Dermis microvascular lymphatic vessel endothelial cell (primary cell): ENCODE data around the gene CMIP. TPM values are rescaled to one million over a fixed set of nuclear protein-coding genes. Genes with fewer than 3 reads are reported as not detected.

ENCODE experiments used
- DNase-seq, 2 donors: peaks; one replicate each; pipeline versions ENCODE4 v3.0.0 to v3.0.0-alpha.2; 2010; ENCODE audit warnings: low read depth in 2 of 2
- total RNA-seq: library from RNA; depleted of rRNA; stranded (reverse); fragments of >200 nt; gene quantifications from 2 replicates; pipeline ENCODE4 v1.2.1, GENCODE V29; 2014

CMIP gene
- total RNA-seq, 1 donor from 2014 or later = 8.0 TPM

- no peak for DNase-seq
These were observed 266.0 kb downstream of the CMIP start for GRCh38 chr16:81710596-81710995.

- DNase-seq = peak in 1 of 2 donors; percentile 89
These were observed 267.2 kb downstream of the CMIP start for GRCh38 chr16:81711657-81712319.

DNA sequence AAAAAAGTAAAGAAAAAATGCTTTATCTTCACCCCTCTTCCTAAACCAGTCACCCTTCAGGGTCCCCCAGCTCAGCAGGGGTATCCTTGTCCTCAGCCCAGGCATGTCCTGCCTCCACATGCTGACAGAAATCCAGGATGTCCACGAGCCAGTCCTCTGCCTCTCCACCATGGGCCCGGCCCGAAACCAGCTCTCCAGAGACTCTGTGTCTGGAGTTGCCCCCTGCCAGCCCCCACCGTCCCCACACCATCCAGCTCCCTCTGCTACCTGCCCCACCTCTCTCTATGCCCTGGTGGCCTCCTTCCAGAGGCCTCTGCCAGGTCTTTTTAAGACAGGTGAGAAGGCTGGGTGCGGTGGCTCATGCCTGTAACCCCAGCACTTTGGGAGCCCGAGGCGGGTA is 268.1 kb downstream of the CMIP start:
- no peak for DNase-seq

GRCh38 chr16:81713295-81713772 is 268.7 kb downstream of the CMIP start:
- no peak for DNase-seq

- DNase-seq = no peak
These were observed 269.2 kb downstream of the CMIP start for GRCh38 chr16:81713796-81714195.

- DNase-seq = no peak
These were observed 270.0 kb downstream of the CMIP start for GRCh38 chr16:81714583-81714982.

DNA sequence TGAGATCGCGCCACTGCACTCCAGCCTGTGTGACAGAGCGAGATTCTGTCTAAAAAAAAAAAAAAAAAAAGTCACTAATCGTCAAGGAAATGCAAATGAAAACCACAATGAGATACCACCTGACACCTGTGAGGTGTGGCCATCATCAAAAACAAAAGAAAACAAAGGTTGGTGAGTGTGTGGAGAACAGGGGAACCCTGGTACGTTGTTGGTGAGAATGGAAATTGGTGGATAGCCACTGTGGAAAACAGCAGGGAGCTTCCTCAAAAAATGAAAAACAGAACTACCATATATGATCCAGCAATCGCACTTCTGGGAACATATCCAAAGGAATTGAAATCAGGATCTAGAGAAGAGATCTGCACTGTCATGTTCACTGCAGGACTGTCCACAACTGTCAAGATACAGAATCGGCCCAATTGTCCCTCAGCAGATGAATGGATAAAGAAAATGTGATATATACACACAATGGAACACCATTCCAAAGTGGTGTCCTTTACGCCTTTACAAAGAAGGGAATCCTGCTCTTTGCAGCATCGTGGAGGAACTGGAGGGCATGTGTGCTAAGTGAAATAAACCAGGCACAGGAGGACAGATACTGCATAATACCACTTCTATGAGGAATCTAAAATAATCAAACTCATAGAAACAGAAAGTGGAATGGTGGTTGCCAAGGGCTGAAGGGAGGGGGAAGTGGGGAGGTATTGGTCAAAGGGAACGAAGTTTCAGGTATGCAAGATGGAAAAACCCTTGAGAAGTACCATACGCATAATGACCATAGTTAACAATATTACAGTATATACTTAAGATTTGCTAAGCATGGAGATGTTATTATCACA is 271.0 kb downstream of the CMIP start:
- DNase-seq = no peak

- no peak for DNase-seq
These were observed 272.0 kb downstream of the CMIP start for GRCh38 chr16:81716478-81717225.

DNA sequence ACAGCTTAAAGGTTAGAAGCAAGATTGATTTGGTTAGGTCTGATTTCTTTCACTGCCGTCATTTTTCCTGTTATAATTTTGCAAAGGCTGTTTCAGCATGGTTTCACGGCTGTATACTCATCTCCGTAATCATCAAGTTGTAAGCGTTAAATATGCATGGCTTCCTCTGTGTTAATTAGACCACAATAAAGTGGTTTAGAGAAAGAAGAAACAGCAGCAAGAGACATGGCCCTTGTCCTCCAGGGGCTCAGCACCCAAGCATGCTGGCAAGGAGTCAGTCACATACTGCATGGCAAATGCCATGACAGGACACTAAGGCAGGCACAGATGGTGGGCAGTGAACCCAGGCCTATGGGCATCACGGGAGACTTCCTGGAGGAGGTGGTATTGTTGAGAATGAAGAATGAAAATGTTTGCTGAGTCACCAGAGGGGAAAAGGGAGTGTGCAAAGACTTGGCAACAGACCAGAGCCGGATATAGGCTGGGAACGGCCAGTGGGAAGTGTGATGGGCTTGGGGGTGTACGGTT is 273.1 kb downstream of the CMIP start:
- DNase-seq = peak; percentile 51 to 71

DNA sequence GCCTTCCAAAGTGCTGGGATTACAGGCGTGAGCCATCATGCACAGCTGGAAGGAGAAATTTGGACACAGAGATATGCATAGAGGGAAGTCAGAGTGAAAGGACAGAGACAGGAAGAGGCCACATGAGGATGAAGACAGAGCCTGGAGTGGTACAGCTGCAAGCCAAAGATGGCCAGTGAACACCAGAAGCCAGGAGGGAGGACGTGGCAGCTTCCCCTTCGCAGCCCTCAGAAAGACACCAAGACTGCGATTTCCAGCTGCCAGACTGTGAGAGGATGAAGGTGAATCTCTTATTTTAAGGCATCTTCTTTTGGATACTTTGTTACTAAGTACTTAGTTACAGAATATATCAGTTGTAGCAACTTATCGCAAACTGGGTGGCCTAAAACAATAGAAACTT is 274.0 kb downstream of the CMIP start:
- DNase-seq = no peak

DNA sequence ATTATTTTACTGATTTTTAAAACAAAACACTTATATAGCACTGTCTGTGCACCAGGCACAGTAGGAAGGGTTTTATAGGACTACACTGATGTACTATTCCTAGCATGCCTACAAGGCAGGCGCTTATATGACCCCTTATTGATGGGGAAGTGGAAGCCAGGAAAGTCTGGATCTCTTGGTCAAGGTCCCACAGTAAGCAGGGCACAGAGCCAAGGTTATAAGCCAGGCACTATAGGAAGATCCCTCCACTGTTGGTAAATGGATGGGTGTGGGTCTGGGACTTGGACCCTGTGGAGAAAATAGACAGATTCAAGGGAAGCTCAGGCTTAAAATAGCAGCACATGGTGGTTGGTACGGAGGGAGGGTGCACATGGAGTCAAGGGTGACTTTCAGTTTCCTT is 275.4 kb downstream of the CMIP start:
- DNase-seq = peak in 1 of 2 donors; percentile 58

DNA sequence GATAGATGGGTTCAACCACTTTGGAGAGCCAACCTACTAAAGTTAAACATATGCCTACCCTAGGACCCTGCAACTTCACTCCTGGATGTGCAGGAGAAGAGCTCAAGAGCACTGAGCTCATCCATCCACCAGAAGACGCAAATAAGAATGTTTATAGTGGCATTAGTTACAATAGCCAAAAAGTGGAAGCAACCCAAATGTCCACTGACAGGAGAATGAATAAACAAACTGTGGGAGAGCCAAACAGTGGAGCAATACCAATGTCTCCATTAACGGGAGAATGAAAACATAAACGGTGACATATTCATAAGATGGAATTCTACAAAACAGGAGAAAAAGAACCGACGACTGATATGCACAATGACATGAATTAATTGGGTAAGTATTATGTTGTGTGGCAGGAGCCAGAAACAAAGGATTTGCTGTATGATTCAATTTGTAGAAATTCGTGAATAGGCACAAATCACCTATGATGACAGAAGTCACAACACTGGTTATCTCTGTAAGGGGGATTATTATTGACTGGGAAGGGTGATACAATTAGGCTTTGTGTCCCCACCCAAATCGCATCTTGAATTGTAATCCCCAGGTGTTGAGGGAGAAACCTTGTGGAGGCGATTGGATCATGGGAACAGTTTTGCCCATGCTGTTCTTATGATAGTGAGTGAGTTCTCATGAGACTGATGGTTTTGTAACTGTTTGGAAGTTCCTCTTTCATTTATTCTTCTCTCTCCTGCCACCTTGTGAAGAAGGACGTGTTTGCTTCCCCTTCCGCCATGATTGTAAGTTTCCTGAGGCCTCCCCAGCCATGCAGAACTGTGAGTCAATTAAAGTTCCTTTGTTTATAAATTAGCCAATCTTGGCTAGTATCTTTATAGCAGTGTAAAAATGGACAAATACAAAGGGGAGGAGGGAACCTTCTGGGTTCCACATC is 276.6 kb downstream of the CMIP start:
- no peak for DNase-seq

DNA sequence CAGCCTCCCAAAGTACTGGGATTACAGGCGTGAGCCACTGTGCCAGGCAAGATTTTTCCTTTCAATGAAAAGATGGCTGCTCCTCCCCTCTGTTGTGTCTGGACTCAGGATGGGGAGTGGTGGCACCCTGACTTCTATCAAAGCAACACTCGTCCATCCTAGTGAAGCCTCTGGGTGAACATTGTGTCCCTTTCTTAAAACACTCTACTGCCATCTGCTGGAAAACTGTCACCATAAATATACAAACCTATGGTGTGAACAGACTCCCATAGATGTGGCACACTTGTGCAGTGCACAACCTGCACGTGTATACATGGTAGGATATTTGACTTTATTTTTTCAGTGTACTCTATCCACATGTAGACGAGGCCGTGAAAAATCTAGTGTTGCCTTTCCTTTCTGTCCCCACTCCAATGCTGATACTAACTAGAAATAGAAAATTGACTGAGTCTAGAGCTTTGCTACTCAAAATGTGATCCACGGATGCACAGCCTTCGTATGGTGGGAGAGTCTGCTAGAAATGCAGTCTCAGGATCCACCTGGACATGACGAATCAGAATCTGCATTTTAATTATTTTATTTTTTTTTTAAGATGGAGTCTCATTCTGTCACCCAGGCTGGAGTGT is 278.6 kb downstream of the CMIP start:
- peak; percentile 81 to 89 for DNase-seq

DNA sequence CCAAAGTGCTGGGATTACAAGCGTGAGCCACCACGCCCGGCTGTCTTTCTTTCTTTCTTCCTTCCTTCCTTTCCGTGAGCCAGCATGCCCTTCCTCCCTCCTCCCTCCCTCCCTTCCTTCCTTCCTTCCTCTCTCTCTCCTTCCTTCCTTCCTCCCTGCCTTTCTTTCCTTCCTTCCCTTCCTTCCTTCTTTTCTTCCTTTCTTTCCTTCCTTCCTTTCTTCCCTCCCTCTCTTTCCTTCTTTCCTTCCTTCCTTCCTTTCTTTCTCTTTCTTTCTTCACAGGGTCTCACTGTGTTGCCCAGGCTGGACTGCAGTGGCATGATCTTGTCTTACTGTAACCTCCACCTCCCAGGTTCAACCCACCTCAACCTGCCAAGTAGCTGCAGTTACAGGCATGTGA is 283.8 kb downstream of the CMIP start:
- DNase-seq = no peak

DNA sequence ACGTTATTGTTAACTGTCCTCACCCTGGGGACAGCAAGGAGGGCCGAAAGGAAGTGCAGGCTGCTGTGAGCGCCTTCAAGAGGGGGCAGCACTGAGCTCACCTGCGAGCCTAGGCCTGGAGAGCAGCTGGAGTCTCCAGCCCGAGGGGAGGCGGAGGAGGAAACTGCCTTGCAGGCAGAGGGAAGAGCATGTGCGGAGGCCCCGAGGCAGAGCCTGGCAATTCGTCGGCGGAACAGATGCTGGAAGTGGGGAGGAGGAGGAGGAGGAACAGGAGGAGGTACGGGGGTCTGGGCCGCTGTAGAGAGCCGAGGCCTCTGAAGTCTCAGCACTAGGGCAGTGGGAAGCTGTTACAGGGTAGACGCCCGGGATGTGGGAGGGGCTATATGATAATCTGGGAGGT is 284.8 kb downstream of the CMIP start:
- DNase-seq = no peak

DNA sequence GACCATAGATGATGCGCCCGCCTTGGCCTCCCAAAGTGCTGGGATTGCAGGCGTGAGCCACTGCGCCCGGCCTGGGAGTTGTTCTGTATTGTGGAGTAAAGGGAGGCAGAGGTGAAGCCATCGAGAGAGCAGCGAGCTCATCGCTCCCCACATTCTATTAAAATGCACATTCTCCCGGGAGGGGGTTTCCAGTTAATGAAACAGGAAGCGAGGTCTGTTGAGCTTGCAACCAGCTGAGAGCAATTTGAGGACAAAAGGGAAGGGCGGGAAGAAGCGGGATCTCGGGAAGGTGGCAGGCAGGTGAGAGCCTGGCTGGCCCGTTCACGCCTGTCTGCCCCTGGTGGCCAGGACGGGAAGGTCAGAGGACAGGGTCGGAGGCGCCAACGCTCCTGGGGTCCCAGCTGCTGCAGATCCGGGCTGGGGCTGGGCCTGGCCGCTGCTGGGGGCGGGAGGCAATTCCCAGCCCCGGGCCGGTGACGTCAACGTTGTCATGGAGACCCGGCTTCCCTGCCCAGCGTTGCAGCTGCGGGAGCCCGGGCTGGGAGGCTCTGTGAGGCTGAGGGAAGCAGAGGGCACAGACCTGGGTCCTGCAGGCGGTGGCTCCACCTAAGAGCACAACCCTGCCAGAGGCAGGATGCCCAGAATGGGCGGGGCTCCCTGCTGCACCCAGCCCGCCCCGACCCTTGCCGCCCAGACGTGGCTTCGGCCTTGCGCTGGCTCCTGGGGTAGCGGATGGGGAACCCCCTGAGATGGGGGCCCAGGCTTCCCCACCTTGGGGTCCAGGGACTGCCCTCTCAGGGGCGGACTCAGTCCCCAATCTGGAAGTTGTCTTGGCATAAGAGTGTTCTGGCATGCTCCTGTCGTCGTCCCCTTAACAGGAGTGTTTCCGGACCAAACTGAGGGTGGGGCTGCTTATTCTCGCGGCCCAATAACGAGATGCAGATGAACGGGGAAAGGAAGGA is 285.8 kb downstream of the CMIP start:
- DNase-seq = peak; percentile 84 to 85

DNA sequence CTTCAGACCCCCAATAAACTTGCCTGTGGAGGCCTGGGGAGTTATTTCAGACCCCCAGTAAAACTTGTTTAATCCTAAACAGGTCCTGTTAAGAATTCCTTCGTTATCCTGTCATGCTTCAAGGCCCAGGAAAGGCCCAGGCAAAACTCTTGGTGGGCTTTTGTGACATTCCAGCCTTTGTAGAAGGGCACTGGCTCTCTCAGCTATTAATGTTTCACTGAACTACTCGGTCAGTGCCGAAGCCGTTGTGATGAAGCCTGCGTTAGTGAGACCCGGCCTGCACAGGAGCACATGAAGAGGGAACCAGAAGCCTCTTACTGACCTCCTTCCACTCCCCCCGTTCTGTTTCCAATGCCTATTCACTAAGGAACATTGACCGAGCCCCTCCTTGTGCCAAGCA is 287.0 kb downstream of the CMIP start:
- DNase-seq = no peak

DNA sequence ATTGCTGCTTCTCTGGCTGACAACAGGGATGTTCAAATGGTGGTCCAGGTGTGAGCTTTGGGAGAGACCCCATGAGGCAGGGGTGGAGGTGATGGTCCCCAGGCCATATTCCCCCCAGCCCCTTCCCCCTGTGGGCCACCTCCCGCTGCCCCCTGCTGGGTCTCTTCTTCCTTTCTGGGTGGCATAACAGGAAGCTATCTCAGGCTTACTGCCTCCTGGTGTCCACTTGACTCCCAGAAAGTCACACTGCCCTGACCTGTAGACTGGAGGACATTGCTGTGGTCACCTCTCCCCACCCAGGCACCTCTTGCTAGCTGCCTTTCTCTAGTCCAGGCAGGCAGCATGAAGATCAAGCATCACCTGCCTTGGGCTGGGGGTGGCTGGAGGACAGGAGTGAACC is 288.1 kb downstream of the CMIP start:
- no peak for DNase-seq

- no peak for DNase-seq
These were observed 288.7 kb downstream of the CMIP start for GRCh38 chr16:81733295-81733694.
